ENCODE data around the gene TUBB. TPM values are rescaled to one million over a fixed set of nuclear protein-coding genes. Genes with fewer than 3 reads are reported as not detected.

TUBB gene
- total and polyA plus RNA-seq, 2 donors (not counting 1 experiment from before 2014, with no cell fraction given): 102 to 295 TPM

- ChIA-PET CTCF (interaction anchor here (0.5 to 22.5 kb wide), 9 partner anchors 12 to 188 kb away, joined by 3 to 963 read pairs (median 5); partner anchors contain the start of genes DHX16, MRPS18B, NRM and PPP1R10), POLR2A (interaction anchor here (0.5 to 9.8 kb wide), 14 partner anchors 10 to 1721 kb away, joined by 3 to 216 read pairs (median 8); partner anchors contain the start of genes GNL1, MRPS18B, NRM and PPP1R10)
- Histone ChIP-seq H4K20me1 (ENCODE audit: control insufficient read depth, insufficient read depth, low read length, poor library complexity, severe bottlenecking) (peaks cover 9% of the 10 kb centered on the region), H3K9me3 (ENCODE audit: control extremely low read depth in 1 of 3, control insufficient read depth in 2 of 3, insufficient read depth in 1 of 3, low read length in 2 of 3) (no peaks in the 10 kb centered on the region), H2AFZ (ENCODE audit: insufficient read depth, low read depth, low read length, poor library complexity, severe bottlenecking) (peak within 1 kb of the TSS; percentile 85), H3K27ac (ENCODE audit: low read length in 2 of 2) (peak within 1 kb of the TSS; percentile 91 to 94), H3K9ac (ENCODE audit: low read length) (peak within 1 kb of the TSS; percentile 72), H3K4me2 (replicated peaks; ENCODE audit: low read depth, low read length, poor library complexity, severe bottlenecking) (peak within 1 kb of the TSS; percentile 76), H3K4me3 (ENCODE audit: control extremely low read depth in 1 of 5, extremely low read depth in 1 of 5, insufficient read depth in 1 of 5, low read depth in 2 of 5, low read length in 4 of 5) (peak within 1 kb of the TSS; percentile 71 to 82 (median 80)), H3K36me3 (replicated peaks in 1 of 2; ENCODE audit: control extremely low read depth in 1 of 2, control insufficient read depth in 1 of 2, extremely low read depth in 1 of 2, insufficient read depth in 2 of 2, low read length in 1 of 2) (peaks cover 0 to 20% of the 10 kb centered on the region in 2 experiments), H3K4me1 (ENCODE audit: control insufficient read depth in 2 of 2, insufficient read depth in 2 of 2, low read length in 2 of 2) (peaks cover 24 to 34% of the 10 kb centered on the region in 2 donors), H3K79me2 (ENCODE audit: control insufficient read depth, insufficient read depth, low read length) (peaks cover 41% of the 10 kb centered on the region), H3K27me3 (replicated peaks in 1 of 4; ENCODE audit: control extremely low read depth in 1 of 4, control insufficient read depth in 3 of 4, insufficient read depth in 4 of 4, low read length in 3 of 4) (no peaks in the 10 kb centered on the region)
- intact Hi-C loops (cut with micrococcal nuclease): loop anchor here (1.0 kb wide), 6 partner anchors 30 to 161 kb away; partner anchors contain the start of genes ABCF1, DHX16, GNL1 and MRPS18B
- peak within 1 kb of the TSS; percentile 96 for H3K4me3 Mint-ChIP-seq
- H3K27ac Mint-ChIP-seq: peak within 1 kb of the TSS; percentile 99
- under 1% methylated on average over 46 of the region's 48 CpGs for WGBS (ENCODE audit: insufficient coverage)
- H3K4me1 Mint-ChIP-seq: peaks cover 41% of the 10 kb centered on the region
- peak; percentile 100 for DNase-seq
- TF ChIP-seq EZH2 (IDR thresholded peaks at IDR 0.05; ENCODE audit: borderline replicate concordance, insufficient read depth, low read depth, low read length, poor library complexity, severe bottlenecking) (no peak), CTCF (IDR thresholded peaks at IDR 0.05) (peak; percentile 50)
- H3K9me3 Mint-ChIP-seq (ENCODE audit: insufficient read depth): no peaks in the 10 kb centered on the region
- no peaks in the 10 kb centered on the region for H3K27me3 Mint-ChIP-seq
- peak; percentile 70 for ATAC-seq (ENCODE audit: low read depth)
Measured at GRCh38 chr6:30717129-30717844, 2.9 kb upstream of the TUBB start, which contains the start of gene MDC1. MDC1 (minus strand) TSS chr6:30717281; CDS start chr6:30715175, 2,106 bp downstream.

All from B cell (primary cell).